ENCODE data around the gene GTF2H3.

GRCh38 chr12:123659996-123660727 lies 26.5 kb downstream of the GTF2H3 start:
- TF ChIP-seq SP1 (IDR thresholded peaks at IDR 0.05) (no peak), ZNF384 (IDR thresholded peaks at IDR 0.05) (no peak), TARDBP (IDR thresholded peaks at IDR 0.05) (no peak), BHLHE40 (IDR thresholded peaks at IDR 0.05; ENCODE audit: borderline replicate concordance) (no peak), L3MBTL2 (conservative IDR thresholded peaks at IDR 0.05) (no peak)
